GM21737 (cell line): ENCODE results near the gene TMEFF1.

Experiments used
- ATAC-seq: cut with Tn5 transposase; IDR thresholded peaks from one replicate; pipeline ENCODE4 v1.9.1; 2021; ENCODE audit warnings: mild to moderate bottlenecking, moderate library complexity; ENCODE audit not compliant: unreplicated experiment

TMEFF1 gene

DNA sequence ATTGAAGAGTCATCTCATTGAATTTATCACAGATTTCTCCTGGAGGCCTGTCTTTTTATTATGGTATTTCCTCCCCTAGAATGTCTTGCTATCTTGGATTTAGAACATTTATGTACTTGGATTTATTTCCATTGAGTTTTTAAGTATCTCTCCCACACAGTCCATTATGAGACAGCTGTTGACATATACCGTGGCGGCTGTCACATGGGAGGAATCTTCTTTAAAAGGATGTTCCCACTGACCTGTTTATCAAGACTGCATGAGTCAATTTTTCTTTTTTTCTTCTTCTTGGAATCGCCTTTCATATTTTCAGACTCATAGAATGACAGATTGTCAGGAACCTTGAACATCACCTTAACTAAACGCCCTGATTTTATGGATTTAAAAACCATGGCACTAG is 102.1 kb downstream of the TMEFF1 start:
- no peak for ATAC-seq

DNA sequence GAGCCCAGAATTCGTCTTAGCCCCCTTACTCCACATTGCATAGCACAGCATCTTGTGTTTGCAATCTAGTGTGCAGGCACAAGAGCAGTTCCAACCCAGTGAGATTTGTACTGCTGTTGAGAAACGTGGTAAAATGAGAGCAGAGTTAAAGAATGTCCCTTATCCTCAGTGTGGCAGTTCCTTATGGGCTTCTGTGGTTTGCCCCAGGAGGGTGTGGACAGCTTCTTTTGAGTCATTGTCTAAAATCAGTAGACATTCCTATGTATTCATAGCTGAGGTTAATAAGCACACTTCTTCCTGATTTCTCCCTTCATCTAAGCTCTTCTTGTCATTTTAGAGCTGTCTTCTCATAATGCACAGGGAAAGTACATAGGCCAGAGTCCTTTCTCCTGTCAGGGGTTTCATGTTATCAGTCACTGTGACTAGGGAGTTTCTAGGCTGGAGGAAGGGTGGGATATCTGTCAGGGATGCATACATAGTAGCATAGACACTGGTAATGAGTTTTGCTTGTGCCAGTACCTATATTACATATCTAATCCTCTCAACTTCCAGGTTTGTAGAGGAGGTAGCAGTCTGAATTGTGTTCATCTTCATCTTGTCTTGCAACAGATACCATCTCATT is 102.9 kb downstream of the TMEFF1 start:
- ATAC-seq: no peak

DNA sequence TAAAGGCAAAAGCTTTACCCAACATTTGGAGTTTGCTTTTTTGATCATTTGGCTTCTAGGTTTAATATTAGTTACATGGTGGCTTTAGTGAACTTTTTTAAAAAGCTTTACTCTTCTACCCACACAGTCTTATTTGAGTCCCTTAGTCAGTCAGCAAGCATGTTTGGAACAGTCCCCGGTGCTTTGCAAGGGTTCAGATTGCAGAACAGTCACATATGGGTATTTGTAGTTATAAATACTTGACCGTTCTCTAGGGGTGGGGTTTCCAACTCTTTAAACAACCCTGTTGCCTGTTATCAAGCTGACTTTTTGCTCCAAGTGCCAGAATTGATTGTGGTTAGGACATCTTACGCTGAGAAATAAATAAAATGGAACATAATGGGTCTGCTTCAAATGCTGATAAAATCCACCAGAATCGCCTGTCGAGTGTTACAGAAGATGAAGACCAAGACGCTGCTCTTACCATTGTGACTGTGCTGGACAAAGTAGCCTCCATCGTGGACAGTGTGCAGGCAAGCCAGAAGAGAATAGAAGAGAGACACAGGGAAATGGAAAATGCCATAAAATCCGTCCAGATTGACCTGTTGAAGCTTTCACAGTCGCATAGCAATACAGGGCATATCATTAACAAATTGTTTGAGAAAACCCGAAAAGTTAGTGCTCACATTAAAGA is 105.0 kb downstream of the TMEFF1 start, which contains the start of gene CAVIN4:
CAVIN4 (plus strand) TSS at position 304 of the 673 bp plus-strand sequence; CDS start at position 369, 65 bp downstream.
- ATAC-seq: no peak

DNA sequence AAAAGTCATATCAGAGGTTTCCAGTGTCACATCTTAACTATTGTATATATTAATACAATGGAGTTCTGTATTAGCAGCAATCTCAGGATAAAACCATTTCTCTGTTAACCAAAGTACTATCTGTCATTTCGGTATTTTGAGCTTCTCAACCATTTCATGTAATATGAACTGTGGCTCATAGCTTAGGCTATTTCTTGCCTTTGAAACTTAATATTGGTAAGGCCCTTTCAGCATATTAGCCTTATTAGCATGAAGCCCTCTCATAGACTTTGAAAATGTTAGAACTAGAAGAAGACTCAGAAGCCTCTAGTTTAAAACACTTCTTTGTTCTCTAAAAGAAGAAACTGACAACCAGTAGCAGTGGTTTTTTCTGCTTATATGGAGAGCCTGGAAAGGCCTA is 105.7 kb downstream of the TMEFF1 start:
- no peak for ATAC-seq

DNA sequence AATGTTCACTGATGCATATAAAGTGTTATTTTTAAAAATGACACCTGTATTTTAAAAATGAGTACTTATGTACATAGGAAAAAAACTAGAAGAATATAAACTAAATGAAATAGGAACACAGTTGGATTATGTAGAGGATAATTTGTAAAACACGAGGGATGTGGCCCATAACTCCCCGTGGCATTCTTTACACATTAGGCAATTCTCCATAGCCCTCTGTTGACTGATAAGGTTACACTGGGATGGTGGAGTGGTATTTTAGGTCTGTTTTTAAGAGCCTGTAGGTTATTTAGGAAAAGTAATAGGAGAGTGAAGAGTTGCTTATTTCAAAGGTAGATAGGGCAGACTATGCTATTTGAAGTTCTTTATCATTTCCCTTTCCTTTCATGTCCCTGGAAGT is 106.7 kb downstream of the TMEFF1 start:
- no peak for ATAC-seq

DNA sequence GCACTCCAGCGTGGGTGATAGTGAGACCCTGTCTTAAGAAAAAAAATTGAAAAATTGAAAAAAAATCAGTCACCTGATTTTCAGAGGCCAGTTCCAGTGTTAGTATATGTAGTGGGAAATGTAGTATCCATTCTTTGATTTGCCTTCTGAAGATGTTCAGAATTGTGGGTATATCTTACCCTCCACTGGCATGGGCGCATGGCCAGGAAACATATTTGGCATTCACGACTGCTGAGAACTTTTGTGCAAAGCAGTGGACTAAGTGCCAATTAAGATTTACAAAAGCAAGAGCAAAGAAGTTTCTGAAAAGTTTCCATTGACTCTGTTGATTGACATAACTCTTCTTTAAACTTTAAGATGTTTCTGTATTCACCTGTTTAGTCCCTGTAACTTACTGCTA is 107.3 kb downstream of the TMEFF1 start:
- no peak for ATAC-seq

GRCh38 chr9:100581081-100581480 is 108.1 kb downstream of the TMEFF1 start:
- no peak for ATAC-seq

GRCh38 chr9:100581661-100582060 is 108.7 kb downstream of the TMEFF1 start:
- no peak for ATAC-seq

DNA sequence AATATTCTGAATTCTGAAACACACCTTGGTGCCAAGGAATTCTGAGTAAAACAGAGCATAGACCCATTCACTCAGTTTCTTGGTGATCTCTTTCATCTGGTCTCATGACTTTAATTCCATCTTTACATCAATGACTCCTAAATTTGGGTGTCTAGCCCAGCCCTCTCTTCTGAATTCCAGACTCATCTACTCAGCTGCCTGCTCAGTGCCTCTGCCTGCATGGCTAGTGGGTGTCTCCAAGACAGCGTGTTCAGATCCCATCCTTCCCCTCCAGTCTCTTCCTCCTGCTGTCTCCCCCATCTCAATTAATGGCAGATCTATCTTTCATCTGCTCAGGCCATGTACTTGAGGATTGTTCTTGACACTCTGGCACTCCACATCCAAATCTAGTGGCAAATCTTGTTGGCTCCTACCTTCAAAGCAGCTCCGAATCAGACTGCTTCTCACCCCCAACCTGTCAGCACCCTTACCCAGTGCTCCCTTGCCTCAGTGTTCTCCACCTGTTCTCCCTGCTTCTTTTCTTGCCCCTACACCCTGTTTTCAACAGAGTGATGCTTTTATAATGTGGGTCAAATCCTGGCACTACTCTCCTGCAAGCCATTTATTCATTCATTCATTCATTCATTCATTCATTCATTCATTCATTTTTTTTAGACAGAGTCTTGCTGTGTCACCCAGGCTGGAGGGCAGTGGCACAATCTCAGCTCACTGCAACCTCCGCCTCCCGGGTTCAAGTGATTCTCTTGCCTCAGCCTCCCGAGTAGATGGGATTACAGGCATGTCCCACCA is 110.3 kb downstream of the TMEFF1 start:
- ATAC-seq: no peak

DNA sequence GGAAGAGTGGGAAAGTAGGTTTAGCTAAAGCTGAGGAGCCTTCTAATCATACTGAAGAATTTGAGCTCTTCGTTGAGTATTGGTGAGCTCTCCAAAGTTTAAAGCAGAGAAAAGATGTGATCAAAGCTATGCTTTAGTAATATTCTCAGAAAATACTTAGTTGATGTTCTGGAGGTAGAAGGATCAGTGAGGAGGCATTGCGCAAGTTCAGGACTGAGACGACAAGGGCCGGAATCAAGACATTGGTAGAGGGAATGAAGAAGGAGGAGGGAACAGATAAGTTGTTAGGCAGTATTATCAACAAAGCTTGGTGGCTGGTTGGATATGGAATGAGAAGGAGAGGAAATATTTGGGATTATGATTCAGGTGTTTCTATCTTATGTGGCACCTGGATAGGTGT is 112.0 kb downstream of the TMEFF1 start:
- ATAC-seq: no peak

DNA sequence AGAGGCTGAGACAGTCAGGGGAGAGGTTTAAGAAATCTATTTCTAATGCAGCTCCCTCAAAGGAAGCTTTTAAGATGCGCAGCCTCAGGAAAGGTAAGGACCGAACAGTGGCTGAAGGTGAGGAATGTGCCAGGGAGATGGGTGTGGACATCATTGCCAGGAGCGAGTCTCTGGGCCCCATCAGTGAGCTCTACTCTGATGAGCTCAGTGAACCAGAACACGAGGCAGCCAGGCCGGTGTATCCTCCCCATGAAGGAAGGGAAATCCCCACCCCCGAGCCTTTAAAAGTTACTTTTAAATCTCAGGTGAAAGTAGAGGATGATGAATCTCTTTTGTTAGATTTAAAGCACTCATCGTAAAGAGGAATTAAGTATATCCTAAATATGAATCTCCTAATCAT is 113.1 kb downstream of the TMEFF1 start:
- ATAC-seq: no peak

DNA sequence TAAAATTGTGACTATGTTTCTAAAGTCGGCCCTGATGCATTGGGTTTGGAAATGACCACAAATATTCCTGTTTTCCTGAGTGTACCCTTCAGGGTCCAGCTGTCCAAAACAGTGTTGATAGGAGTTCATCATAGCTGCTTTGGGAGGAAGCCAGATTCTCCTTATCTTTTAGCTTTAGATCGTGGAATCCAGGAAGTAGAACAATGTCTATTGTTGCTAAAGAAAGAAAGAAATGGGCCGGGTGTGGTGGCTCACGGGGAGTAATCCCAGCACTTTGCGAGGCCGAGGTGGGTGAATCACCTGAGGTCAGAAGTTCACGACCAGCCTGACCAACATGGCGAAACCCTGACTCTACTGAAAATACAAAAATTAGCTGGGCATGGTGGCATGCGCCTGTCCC is 114.4 kb downstream of the TMEFF1 start:
- ATAC-seq: no peak

GRCh38 chr9:100589582-100589981 is 116.6 kb downstream of the TMEFF1 start:
- ATAC-seq: no peak

DNA sequence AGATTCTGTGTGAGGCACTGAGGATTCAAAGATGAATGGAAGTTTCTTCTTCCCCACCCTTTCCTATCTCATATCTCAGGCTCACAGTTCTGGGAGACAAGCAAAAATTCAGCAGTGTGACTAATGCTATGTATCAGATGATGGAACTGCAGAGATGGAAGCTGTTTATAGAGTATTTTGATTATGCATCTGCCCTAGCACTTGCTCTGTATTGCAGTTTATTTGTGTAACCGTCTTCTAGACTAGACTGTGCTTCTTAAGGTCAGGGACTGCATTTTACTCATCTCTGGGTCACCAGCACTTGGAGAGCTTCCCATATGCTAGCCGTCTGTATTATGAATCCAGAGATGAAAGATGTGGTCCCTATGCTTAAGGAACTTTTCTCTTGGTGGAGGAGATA is 117.5 kb downstream of the TMEFF1 start:
- ATAC-seq: no peak

DNA sequence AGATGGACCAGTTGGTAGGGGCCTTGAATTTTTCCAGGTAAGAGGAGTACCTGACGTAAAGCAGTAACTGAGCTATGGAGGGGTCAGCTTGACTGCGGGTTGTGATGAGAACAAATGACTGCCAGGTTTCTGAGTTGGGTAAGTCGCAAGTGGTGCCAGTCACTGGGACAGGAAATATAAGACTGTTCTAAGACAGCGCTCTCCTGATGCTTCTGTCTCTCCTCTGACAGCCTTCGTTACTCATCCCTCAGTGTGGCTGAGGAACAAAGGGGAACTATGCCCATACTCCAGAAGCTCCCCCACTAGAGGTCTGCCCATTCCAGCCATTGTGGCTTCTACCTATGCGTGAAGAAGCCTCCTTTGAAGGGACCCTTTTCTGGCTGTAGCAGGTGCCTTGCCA is 118.2 kb downstream of the TMEFF1 start:
- ATAC-seq: no peak

DNA sequence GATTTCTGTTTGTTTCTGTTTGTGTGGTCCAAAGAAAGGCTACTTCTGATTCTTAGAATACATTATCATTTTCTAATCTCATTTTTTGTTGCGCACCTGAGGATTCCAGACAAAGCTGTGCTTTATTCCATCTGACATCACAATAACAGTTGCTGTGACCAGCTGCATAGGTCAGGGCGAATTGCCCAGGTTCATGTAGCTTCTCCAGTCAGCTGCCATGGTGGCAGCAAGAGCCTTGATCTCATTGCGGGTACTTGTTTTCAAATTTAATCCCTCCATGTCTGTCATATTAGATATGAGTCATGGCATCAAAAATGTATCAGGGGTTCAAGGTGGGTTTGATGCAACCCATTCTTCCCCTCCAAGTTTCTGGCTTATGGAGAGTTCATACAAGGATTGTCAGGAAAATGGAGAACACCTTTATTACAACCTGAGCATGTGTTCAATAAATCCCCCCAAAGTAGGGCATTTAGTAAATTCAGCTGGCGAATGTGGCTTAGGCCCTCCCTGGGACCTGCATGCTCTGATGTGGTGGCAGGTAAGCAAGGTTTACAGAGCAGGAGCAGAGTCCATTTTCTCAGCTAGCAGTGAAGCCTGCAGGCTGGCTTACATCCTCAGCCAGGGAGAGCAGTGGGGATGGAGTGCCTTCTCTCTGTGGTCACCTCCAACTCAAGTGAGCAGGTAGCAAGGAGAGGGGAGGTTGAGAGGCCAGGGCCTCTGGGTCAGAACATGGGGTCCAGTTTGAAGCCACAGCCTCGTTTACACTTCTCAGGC is 118.9 kb downstream of the TMEFF1 start:
- ATAC-seq: no peak

GRCh38 chr9:100595391-100596199 is 122.6 kb downstream of the TMEFF1 start:
- peak; percentile 40 for ATAC-seq

DNA sequence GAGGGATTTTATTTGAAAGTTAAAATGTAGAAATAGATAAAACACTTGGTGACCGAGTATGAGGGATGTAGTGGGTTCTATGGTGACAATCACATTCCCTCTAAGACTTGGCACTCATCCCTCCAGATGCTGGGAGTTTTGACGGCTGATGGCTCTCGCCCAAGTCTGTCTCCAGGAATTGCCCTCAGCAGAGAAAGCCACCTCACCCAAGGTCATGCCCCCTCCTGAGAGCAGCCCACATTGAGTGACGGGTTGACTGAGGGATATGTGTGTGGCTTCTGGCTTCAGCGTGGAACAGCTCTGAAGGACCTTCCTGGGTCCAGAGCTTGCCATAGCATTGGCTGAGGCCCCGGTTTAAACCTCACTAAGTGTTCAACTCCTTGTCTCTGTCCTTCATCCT is 124.3 kb downstream of the TMEFF1 start:
- ATAC-seq: no peak

DNA sequence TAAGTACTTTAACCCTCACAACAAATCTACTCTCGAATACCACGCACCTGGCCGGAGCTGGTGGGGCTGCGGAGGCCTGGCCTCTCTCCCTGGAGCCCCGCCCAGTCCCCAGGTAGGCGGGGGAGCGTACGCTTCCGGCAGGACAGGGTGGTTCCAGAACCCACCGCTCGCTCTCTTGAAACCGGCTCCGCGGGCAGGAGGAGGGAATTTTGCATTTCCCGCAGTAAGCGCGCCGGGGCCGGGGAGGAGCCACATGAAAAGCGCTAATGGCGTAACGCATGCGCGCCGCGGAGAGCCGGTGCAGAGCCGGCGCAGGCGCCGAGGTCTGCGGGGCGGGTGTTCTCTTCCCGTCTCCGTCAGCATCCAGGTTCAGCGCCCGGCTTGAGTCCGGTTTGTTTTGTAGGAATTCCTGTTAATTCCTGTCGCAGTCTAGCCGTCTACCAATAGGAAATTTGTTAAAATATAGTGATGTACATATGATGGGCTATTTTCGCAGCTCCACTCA is 125.7 kb downstream of the TMEFF1 start:
- ATAC-seq: peak; percentile 68

- ATAC-seq: no peak
Measured at GRCh38 chr9:100600521-100601079, 127.7 kb downstream of the TMEFF1 start.
